ENCODE measurements around the gene LILRA6. TPM values are rescaled to one million over a fixed set of nuclear protein-coding genes. Genes with fewer than 3 reads are reported as not detected.
"Not testable (repeated sequence)": the region's sequence is repeated elsewhere in the genome, so short reads cannot be mapped to it uniquely, and the experiment has no call there.

Gene LILRA6
- total and polyA plus RNA-seq, 10 of the 15 experiments (the other 5 are each of a cell fraction or from before 2014, with no cell fraction given): 0.04 to 1.7 (median 0.09) TPM; not detected in 2

GRCh38 chr19:54271587-54271986 is 29.0 kb upstream of the LILRA6 start:
- FAIRE-seq; H3K4me1 ChIP-seq (ENCODE audit: control insufficient read depth, insufficient read depth, low read length); H3K9me3 ChIP-seq (replicated peaks; ENCODE audit: control insufficient read depth, insufficient read depth, low read length); H3K4me3 ChIP-seq; BruUV-seq (replicated peaks); H3K27me3 ChIP-seq (replicated peaks in 1 of 2; ENCODE audit: control insufficient read depth in 2 of 2, insufficient read depth in 2 of 2, low read length in 1 of 2); in situ Hi-C loops (cut with MboI); H3K27ac ChIP-seq (ENCODE audit: control insufficient read depth, insufficient read depth); POLR2A ChIA-PET; H3K9ac ChIP-seq (ENCODE audit: control insufficient read depth, insufficient read depth, low read length); SMC1A ChIA-PET (ENCODE audit: uncharacterized antibody, unreplicated experiment); H3K79me2 ChIP-seq (ENCODE audit: control insufficient read depth, insufficient read depth, low read length); H3K36me3 ChIP-seq (ENCODE audit: control insufficient read depth in 2 of 2, insufficient read depth in 2 of 2, low read length in 1 of 2); H4K20me1 ChIP-seq (ENCODE audit: control insufficient read depth, insufficient read depth); CTCF ChIA-PET; ATAC-seq; DNase-seq (ENCODE audit: low read depth, low spot score); RAD21 ChIA-PET (ENCODE audit: unreplicated experiment); intact Hi-C loops (cut with micrococcal nuclease; ENCODE audit: unreplicated experiment); H3K4me2 ChIP-seq (ENCODE audit: control insufficient read depth, insufficient read depth); H2AFZ ChIP-seq (ENCODE audit: control insufficient read depth, low read depth, low read length): not testable (repeated sequence)
- 13% methylated on average over 4 of the region's 4 CpGs for WGBS (ENCODE audit: insufficient coverage, insufficient replicate concordance, low lambda C conversion rate, missing lambda C conversion rate)

GRCh38 chr19:54271106-54271505 is 28.5 kb upstream of the LILRA6 start:
- H3K4me3 ChIP-seq: no peak overlapping the region
- peaks cover 0 to 3% of the 10 kb centered on the region in 2 experiments; a peak in 1 of 4 replicates for H3K27me3 ChIP-seq (replicated peaks in 1 of 2; ENCODE audit: control insufficient read depth in 2 of 2, insufficient read depth in 2 of 2, low read length in 1 of 2)
- intact Hi-C loops (cut with micrococcal nuclease; ENCODE audit: unreplicated experiment): no loop called here
- no TSS peak for BruUV-seq (replicated peaks)
- H3K79me2 ChIP-seq (ENCODE audit: control insufficient read depth, insufficient read depth, low read length): no peaks in the 10 kb centered on the region
- H2AFZ ChIP-seq (ENCODE audit: control insufficient read depth, low read depth, low read length): no peak overlapping the region
- DNase-seq (ENCODE audit: low read depth, low spot score): no peak
- H4K20me1 ChIP-seq (ENCODE audit: control insufficient read depth, insufficient read depth): no peaks in the 10 kb centered on the region
- no peaks in the 10 kb centered on the region for H3K36me3 ChIP-seq (ENCODE audit: control insufficient read depth in 2 of 2, insufficient read depth in 2 of 2, low read length in 1 of 2)
- SMC1A ChIA-PET (ENCODE audit: uncharacterized antibody, unreplicated experiment): interaction anchor here (0.8 kb wide), 1 partner anchor 39 kb away, joined by 3 read pairs; no protein-coding TSS in a partner anchor
- POLR2A ChIA-PET: no interaction called here
- no peaks in the 10 kb centered on the region; the same call in 2 of the 3 replicates for H3K9me3 ChIP-seq (replicated peaks; ENCODE audit: control insufficient read depth, insufficient read depth, low read length)
- in situ Hi-C loops (cut with MboI): no loop called here
- ATAC-seq: no peak
- 21% methylated on average over 8 of the region's 8 CpGs for WGBS (ENCODE audit: insufficient coverage, insufficient replicate concordance, low lambda C conversion rate, missing lambda C conversion rate)
- RAD21 ChIA-PET (ENCODE audit: unreplicated experiment): no interaction called here
- H3K9ac ChIP-seq (ENCODE audit: control insufficient read depth, insufficient read depth, low read length): no peak overlapping the region
- no peak for FAIRE-seq
- no peak overlapping the region for H3K4me2 ChIP-seq (ENCODE audit: control insufficient read depth, insufficient read depth)
- H3K27ac ChIP-seq (ENCODE audit: control insufficient read depth, insufficient read depth): no peak overlapping the region
- H3K4me1 ChIP-seq (ENCODE audit: control insufficient read depth, insufficient read depth, low read length): no peaks in the 10 kb centered on the region
- CTCF ChIA-PET: interaction anchor here (7.1 kb wide), 1 partner anchor 119 kb away, joined by 60 read pairs; no protein-coding TSS in a partner anchor
- no peak for TF ChIP-seq CBX5 (IDR thresholded peaks at IDR 0.05; ENCODE audit: low read depth)
- no peak for TF ChIP-seq DPF2 (IDR thresholded peaks at IDR 0.05)
- TF ChIP-seq MXI1 (IDR thresholded peaks at IDR 0.05; ENCODE audit: low read depth, low read length): no peak
- no peak for TF ChIP-seq SRF (IDR thresholded peaks at IDR 0.05; ENCODE audit: low read depth in 2 of 2, low read length in 2 of 2)
- no peak for TF ChIP-seq HDAC6 (IDR thresholded peaks at IDR 0.05; ENCODE audit: unreplicated experiment)
- TF ChIP-seq KLF5 (IDR thresholded peaks at IDR 0.05; ENCODE audit: partially characterized antibody): no peak
- TF ChIP-seq ZBTB11 (CRISPR knock-in tag; IDR thresholded peaks at IDR 0.05): no peak
- TF ChIP-seq GATAD2B (conservative IDR thresholded peaks at IDR 0.05; ENCODE audit: low read depth): no peak
- TF ChIP-seq ATF2 (IDR thresholded peaks at IDR 0.05; ENCODE audit: low read length): no peak
- no peak for TF ChIP-seq POLR2A (IDR thresholded peaks at IDR 0.05; ENCODE audit: low read depth, low read length)
